Measurements from ENCODE around the gene TAGLN2.

TAGLN2 gene

GRCh38 chr1:159881622-159882526 lies 43.4 kb downstream of the TAGLN2 start:
- in situ Hi-C loops (cut with HindIII; ENCODE audit: low sequenced_read_pairs): loop anchor here (25.0 kb wide), 2 partner anchors 270 to 670 kb away; partner anchors contain the start of gene ACKR1

DNA sequence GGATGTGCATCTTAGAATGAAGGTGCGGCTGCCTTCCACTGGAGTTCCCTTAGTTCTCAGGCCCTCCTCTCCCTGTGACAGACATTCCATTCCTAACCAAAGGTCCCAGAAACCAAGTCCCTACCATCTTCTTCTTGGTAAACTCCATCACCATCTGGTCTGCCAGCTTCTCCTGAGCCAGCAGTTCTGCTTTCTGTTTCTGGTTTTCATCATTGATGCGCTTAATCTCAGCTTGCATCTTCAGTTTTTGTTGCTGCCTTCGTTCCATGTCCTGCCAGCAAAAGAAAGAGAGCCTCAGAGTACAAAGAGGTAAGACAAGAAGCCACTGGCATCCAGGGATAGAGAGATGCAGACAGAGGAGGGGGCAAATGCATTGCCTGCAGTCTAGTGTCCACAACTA lies 44.9 kb downstream of the TAGLN2 start:
- in situ Hi-C loops (cut with HindIII; ENCODE audit: low sequenced_read_pairs): loop anchor here (25.0 kb wide), 2 partner anchors 268 to 668 kb away; partner anchors contain the start of gene ACKR1

DNA sequence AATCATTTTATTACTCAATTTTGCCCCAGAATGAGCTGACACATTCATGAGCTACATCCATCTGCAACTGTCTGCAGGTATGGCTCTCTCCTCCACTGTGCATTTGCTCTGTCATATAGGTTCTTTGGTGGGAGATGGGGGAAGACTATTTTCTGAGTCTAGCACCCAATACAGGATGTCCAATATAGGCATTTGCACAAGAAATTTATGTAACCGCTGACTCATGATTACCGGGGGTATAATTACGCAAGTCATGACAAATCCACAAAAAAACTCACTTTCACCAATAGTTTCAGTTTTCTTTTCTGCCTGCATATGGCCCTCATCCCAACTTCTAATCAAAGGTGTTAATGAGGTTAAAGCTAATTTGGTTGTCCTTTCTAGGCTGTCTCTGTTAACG lies 45.3 kb downstream of the TAGLN2 start:
- in situ Hi-C loops (cut with HindIII; ENCODE audit: low sequenced_read_pairs): loop anchor here (25.0 kb wide), 2 partner anchors 268 to 668 kb away; partner anchors contain the start of gene ACKR1

DNA sequence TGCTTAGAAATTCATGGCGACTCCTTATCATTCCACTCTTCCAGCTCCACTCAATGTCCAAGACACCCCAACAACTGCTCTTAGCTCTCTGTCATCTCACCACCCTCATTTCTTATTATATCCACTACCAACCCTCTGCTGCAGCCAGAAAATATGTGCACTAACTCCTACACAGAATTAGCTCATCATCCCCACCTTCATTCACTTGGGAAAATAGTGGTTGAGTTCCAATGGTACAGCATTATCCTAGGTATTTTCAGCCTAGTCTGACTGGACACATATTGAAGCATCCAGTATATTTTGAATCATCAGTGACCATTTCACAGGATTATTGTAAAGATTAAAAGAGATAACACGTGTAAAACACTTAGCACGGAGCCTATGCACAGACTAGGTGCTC lies 46.2 kb downstream of the TAGLN2 start:
- in situ Hi-C loops (cut with HindIII; ENCODE audit: low sequenced_read_pairs): loop anchor here (25.0 kb wide), 2 partner anchors 267 to 667 kb away; partner anchors contain the start of gene ACKR1

GRCh38 chr1:159877695-159878444 lies 47.4 kb downstream of the TAGLN2 start:
- in situ Hi-C loops (cut with HindIII; ENCODE audit: low sequenced_read_pairs): loop anchor here (25.0 kb wide), 2 partner anchors 266 to 666 kb away; partner anchors contain the start of gene ACKR1

GRCh38 chr1:159873530-159874143 lies 51.7 kb downstream of the TAGLN2 start:
- in situ Hi-C loops (cut with HindIII; ENCODE audit: low sequenced_read_pairs): no loop called here

DNA sequence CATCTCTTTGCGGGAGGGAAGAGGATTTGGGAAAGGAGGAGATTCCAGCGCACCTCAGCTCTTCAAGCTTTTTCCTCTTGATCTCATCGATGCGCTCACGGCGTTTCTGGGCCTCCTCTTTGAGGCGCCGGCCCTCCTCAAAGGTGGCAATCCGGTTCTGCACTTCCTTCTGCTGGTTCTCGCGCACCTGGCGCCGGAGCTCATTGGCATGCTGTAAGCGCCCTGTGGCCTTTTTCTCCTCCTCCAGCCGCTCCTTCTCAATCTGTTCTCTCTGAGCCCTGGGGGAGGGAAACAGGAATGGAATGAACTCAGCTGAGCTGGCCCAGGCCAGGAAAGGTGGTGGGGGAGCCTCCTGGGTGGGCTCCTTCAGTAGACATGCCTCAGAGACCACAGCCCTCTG lies 52.4 kb downstream of the TAGLN2 start:
- in situ Hi-C loops (cut with HindIII; ENCODE audit: low sequenced_read_pairs): no loop called here

GRCh38 chr1:159870704-159871103 lies 54.6 kb downstream of the TAGLN2 start:
- in situ Hi-C loops (cut with HindIII; ENCODE audit: low sequenced_read_pairs): no loop called here

DNA sequence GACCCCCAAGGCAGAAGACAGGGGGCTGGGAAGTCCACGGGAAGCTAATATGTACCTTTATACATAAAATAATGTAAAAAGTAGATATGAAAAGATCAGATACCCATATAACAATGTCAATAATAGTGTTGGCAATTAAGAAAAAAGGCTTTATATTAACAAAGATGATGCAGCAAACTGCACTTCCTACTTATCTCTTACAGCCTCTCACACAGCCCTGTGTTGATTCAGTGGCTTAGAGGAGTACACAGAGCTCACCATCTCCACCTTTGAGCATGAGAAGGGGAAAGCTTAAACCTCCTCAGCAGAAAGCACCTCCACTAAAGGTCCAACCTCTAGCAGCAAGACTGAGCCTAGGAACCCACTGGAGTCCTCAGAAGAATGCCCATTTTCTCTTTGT lies 55.7 kb downstream of the TAGLN2 start:
- in situ Hi-C loops (cut with HindIII; ENCODE audit: low sequenced_read_pairs): no loop called here

DNA sequence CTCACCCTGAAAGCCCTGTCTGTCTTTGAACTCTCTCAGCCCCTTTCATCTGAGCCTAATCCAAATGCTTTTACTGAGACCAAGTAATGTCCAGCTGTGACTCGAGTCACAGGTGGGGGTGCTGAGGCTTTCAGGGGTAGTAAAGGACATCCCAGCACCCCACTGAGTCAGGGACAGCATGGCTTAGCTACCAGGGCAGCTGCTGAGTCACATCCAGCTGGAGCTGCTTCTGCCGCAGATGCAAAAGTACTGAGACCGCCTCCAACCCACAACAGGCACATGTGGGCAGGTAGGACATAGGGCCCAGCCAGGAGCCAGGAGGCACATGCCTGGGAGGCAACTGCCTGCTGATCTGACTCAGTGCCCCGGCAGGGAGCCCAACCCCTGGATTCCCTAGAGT lies 56.1 kb downstream of the TAGLN2 start:
- in situ Hi-C loops (cut with HindIII; ENCODE audit: low sequenced_read_pairs): no loop called here

GRCh38 chr1:159868766-159869165 lies 56.5 kb downstream of the TAGLN2 start:
- in situ Hi-C loops (cut with HindIII; ENCODE audit: low sequenced_read_pairs): no loop called here

All from DLD1 (cell line).